ENCODE measurements around the gene MGLL. TPM values are rescaled to one million over a fixed set of nuclear protein-coding genes. Genes with fewer than 3 reads are reported as not detected.

The MGLL gene
- total and polyA plus RNA-seq, 2 donors (not counting 1 experiment from before 2014, with no cell fraction given), result 1.7 to 6.9 TPM

GRCh38 chr3:127865941-127866340 is 43.6 kb upstream of the MGLL start:
- no peak overlapping the region for H3K4me2 ChIP-seq (replicated peaks; ENCODE audit: low read depth, low read length, poor library complexity, severe bottlenecking)
- H3K4me3 ChIP-seq (ENCODE audit: control extremely low read depth in 1 of 5, extremely low read depth in 1 of 5, insufficient read depth in 1 of 5, low read depth in 2 of 5, low read length in 4 of 5), result no peak overlapping the region
- H3K27ac ChIP-seq (ENCODE audit: low read length in 2 of 2), result no peak overlapping the region
- TF ChIP-seq CTCF (IDR thresholded peaks at IDR 0.05) (no peak), EZH2 (IDR thresholded peaks at IDR 0.05; ENCODE audit: borderline replicate concordance, insufficient read depth, low read depth, low read length, poor library complexity, severe bottlenecking) (no peak)
- no peak overlapping the region for H2AFZ ChIP-seq (ENCODE audit: insufficient read depth, low read depth, low read length, poor library complexity, severe bottlenecking)
- Mint-ChIP-seq H3K27ac (no peak overlapping the region), H3K4me1 (no peaks in the 10 kb centered on the region), H3K4me3 (no peak overlapping the region), H3K27me3 (no peaks in the 10 kb centered on the region), H3K9me3 (ENCODE audit: insufficient read depth) (no peaks in the 10 kb centered on the region)
- H3K4me1 ChIP-seq (ENCODE audit: control insufficient read depth in 2 of 2, insufficient read depth in 2 of 2, low read length in 2 of 2), result no peaks in the 10 kb centered on the region
- H3K79me2 ChIP-seq (ENCODE audit: control insufficient read depth, insufficient read depth, low read length), result no peaks in the 10 kb centered on the region
- no peaks in the 10 kb centered on the region for H3K9me3 ChIP-seq (ENCODE audit: control extremely low read depth in 1 of 3, control insufficient read depth in 2 of 3, insufficient read depth in 1 of 3, low read length in 2 of 3)
- H4K20me1 ChIP-seq (ENCODE audit: control insufficient read depth, insufficient read depth, low read length, poor library complexity, severe bottlenecking), result no peaks in the 10 kb centered on the region
- ATAC-seq (ENCODE audit: low read depth) (no peak), DNase-seq (no peak)
- intact Hi-C loops (cut with micrococcal nuclease), result no loop called here
- no peaks in the 10 kb centered on the region for H3K27me3 ChIP-seq (replicated peaks in 1 of 4; ENCODE audit: control extremely low read depth in 1 of 4, control insufficient read depth in 3 of 4, insufficient read depth in 4 of 4, low read length in 3 of 4)
- no peaks in the 10 kb centered on the region for H3K36me3 ChIP-seq (replicated peaks in 1 of 2; ENCODE audit: control extremely low read depth in 1 of 2, control insufficient read depth in 1 of 2, extremely low read depth in 1 of 2, insufficient read depth in 2 of 2, low read length in 1 of 2)
- ChIA-PET POLR2A (no interaction called here), CTCF (no interaction called here)
- no peak overlapping the region for H3K9ac ChIP-seq (ENCODE audit: low read length)
- no CpG with 5 or more reads among the region's 4 CpGs for WGBS (ENCODE audit: insufficient coverage)

- ATAC-seq (ENCODE audit: low read depth) (no peak), DNase-seq (no peak)
- H3K4me3 Mint-ChIP-seq, result no peak overlapping the region
- intact Hi-C loops (cut with micrococcal nuclease), result no loop called here
- Histone ChIP-seq H3K27me3 (replicated peaks in 1 of 4; ENCODE audit: control extremely low read depth in 1 of 4, control insufficient read depth in 3 of 4, insufficient read depth in 4 of 4, low read length in 3 of 4) (no peaks in the 10 kb centered on the region), H3K9me3 (ENCODE audit: control extremely low read depth in 1 of 3, control insufficient read depth in 2 of 3, insufficient read depth in 1 of 3, low read length in 2 of 3) (no peaks in the 10 kb centered on the region), H3K4me3 (ENCODE audit: control extremely low read depth in 1 of 5, extremely low read depth in 1 of 5, insufficient read depth in 1 of 5, low read depth in 2 of 5, low read length in 4 of 5) (no peak overlapping the region), H3K4me2 (replicated peaks; ENCODE audit: low read depth, low read length, poor library complexity, severe bottlenecking) (no peak overlapping the region), H3K79me2 (ENCODE audit: control insufficient read depth, insufficient read depth, low read length) (no peaks in the 10 kb centered on the region), H3K27ac (ENCODE audit: low read length in 2 of 2) (no peak overlapping the region), H2AFZ (ENCODE audit: insufficient read depth, low read depth, low read length, poor library complexity, severe bottlenecking) (no peak overlapping the region), H3K4me1 (ENCODE audit: control insufficient read depth in 2 of 2, insufficient read depth in 2 of 2, low read length in 2 of 2) (no peaks in the 10 kb centered on the region), H3K36me3 (replicated peaks in 1 of 2; ENCODE audit: control extremely low read depth in 1 of 2, control insufficient read depth in 1 of 2, extremely low read depth in 1 of 2, insufficient read depth in 2 of 2, low read length in 1 of 2) (no peaks in the 10 kb centered on the region), H3K9ac (ENCODE audit: low read length) (no peak overlapping the region), H4K20me1 (ENCODE audit: control insufficient read depth, insufficient read depth, low read length, poor library complexity, severe bottlenecking) (no peaks in the 10 kb centered on the region)
- no peaks in the 10 kb centered on the region for H3K4me1 Mint-ChIP-seq
- TF ChIP-seq CTCF (IDR thresholded peaks at IDR 0.05), result no peak
- TF ChIP-seq EZH2 (IDR thresholded peaks at IDR 0.05; ENCODE audit: borderline replicate concordance, insufficient read depth, low read depth, low read length, poor library complexity, severe bottlenecking), result no peak
- CTCF ChIA-PET, result no interaction called here
- 82% methylated on average over 4 of the region's 7 CpGs for WGBS (ENCODE audit: insufficient coverage)
- no peaks in the 10 kb centered on the region for H3K27me3 Mint-ChIP-seq
- H3K27ac Mint-ChIP-seq, result no peak overlapping the region
- POLR2A ChIA-PET, result no interaction called here
- no peaks in the 10 kb centered on the region for H3K9me3 Mint-ChIP-seq (ENCODE audit: insufficient read depth)
These were observed 37.9 kb upstream of the MGLL start for GRCh38 chr3:127860211-127860696.
